NCI-H128 (cell line): ENCODE data around the gene RERE.
A peak's percentile ranks its signal among the peaks of the same experiment; 100 is the strongest.
"Not testable (repeated sequence)": the region's sequence is repeated elsewhere in the genome, so short reads cannot be mapped to it uniquely, and the experiment has no call there.

Experiments used
- DNase-seq: peaks from one replicate; lab custom pipeline; 2025; ENCODE audit not compliant: unreplicated experiment; lab: John Stamatoyannopoulos, UW

The RERE gene

DNA sequence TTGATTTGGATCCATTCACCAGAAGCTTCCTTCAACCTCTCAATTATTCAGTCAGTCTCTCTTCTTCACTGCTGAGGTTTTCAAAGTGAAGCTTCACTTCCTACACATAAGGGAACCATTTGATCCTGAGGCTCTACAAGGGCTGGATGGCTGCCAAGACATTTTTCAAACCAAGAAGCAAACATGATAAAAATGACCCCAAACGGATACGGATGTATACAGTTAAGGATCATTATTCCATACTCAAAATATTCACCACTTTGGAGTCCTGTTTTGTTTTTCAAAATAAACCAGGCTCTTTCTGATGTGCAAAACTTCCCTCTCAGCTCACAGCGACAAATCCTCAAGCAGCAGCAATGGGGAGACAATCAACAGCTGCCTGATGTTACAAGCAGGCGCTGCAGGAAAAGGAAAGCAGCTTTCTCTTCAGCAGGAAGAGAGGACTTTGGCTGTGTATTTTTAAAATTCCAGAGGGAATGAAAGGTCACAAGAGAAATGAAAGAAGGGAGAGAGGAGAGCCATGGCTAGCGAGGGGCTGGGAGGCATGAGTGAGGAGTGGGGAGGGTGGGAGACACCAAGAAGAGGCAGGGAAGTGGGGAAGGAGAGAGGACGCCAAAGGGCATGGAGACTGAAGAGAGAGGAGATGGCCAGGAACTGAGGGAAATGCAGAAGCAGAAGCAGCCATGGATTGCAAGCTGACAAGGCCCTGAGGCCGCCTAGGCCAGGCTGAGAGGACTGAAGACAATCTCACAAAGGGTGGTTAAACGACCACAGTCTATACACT is 354.1 kb downstream of the RERE start:
- no peak for DNase-seq

DNA sequence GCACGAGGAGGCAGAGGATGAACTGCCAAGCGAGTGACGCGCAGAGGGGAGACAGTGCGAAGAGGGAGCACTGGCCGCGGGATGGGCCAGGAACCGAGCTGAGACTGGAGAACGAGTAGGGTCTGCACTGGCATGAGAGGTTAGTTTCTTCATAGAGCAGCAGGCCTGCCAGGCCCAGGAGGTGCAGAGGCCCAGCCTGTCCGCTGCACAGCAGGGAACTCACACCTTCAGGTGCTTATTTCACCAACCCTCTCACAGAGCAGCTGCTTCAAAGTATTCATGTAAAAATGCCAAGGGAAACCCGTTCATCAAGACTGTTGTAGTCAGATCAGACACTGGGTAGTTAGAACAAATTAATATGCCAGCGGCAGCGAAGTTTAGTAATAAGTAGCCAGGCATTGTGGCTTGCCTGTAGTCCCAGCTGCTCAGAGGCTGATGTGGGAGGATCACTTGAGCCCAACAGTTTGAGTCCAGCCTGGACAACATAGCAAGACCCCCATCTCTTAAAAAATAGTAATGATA is 355.0 kb downstream of the RERE start:
- no peak for DNase-seq

DNA sequence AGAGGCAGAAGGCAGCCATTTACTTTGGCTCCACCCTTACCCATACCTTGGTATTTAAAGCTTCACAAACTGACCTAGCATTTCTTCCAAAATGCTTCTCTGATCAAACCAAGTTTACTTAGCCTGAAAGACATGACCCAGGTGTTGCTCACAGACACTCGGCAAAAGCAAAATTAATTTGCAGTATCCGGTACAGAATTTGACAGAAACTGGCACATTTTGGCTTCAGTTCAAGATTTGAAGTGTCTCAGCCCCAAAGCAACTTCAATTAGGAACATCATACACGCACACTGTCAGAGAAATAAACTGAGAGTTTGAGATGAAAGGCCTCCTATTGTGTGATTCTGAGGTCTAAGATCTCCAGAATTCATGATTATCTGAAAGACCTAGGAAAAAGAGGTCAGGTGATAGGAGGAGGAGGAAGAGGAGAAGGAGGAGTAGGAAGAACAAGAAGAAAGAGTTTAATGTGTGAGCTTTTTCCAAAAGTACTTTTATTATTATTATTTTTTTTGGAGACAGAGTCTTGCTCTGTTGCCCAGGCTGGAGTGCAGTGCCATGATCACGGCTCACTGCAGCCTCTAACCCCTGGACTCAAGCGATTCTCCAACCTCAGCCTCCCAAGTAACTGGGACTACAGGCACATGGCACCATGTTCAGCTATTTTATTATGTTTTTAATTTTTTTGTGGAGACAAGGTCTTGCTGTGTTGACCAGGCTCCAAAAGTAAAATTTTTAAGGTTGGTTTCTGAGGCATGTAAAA is 355.9 kb downstream of the RERE start:
- DNase-seq, result no peak

DNA sequence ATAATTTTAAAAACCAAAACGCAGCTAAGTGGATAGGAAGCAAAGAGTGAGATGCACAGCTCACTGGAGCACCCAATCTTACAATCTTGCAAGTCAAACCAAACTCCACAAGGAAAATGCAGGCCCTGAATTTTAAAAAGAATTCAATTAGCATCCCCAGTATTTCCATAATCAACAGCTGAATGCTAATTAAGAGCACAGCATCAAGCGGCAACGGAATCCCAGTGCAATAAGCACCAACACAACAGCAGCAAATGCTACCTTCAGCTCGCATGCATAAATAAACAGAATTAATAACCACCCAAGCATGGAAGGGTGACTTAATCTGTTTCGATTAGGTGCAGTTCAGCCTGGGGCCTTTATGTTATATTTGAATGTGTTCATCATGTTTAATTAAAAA is 356.7 kb downstream of the RERE start:
- DNase-seq, result no peak

DNA sequence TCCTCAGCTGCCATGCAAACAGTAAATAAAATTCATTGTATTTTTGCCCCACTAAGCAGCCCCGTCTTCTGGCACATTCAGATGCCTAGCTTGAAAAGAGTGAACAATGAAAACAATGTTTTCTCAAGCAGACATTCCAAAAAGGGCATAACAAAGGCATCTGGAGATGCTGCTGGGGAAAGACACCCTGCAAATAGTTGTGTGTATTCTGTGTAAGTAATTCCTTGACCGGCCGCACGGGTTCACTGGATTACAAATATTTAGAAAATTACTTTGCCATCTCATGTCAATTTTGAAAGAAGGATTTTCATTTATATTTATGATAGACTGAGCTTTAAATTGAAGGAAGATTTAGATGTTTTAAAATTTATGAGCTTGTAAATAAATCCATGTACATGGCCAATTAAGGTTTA is 357.3 kb downstream of the RERE start:
- DNase-seq, result no peak

DNA sequence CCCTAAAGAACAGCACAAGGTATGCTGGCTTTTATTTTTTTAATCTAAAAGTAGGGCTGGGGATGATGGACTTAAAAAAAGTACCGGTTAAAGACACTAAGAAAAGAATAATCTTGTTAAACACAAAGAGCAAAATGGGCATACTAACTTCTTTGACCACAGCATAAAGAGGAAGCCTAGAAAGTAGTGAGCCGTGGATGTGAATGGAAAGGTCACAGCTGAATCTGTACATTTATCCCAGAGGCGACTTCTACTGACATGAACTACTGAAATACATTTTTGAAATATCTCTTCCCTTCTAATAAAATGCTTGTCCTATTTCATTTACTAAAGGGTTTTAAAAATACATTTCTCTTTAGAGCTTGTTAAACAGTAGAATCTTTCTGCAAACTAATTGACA is 358.8 kb downstream of the RERE start:
- no peak for DNase-seq

DNA sequence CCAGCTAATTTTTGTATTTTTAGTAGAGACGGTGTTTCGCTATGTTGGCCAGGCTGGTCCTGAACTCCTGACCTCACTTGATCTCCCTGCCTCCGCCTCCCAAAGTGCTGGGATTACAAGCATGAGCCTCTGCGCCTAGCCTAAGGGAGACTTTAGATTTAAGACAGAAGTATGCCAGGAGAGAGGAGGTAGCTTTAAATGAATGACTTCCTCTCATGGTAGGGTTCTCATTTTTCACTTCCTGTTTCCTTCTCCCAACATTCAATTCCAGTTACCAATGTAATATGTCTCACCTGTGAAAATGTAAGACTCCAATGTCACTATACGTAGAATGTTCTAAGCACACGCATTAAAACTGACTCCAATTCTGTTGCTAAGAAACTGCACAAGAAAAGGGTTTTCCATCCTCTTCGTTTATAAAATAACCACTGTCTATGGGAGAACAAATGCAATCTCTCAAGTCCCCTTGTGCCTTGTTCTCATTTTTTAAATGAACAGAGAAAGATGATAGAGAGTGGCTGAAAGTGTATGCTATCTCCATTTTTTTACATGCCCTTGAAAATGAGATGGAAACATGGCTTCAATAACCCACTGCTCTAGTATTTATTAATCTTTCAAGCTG is 359.6 kb downstream of the RERE start:
- DNase-seq, result no peak

DNA sequence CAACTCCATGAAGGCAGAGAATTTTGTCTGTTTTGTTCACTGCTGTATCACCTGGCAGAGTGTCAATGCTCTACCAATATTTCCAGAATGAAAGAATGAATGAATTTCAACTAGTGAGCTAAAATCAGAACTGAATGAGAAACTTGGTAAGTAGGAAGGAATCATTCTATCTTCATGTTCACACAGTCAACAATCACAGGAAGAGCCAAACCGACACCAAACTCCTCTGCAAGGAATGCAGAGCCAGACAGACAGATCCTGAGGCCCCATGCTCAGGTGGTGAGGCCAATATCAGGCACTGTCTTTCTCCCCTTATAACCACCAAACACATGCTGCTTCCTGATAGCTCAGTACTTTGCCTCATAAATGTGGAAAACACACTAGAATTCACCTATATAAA is 360.4 kb downstream of the RERE start:
- DNase-seq, result no peak

DNA sequence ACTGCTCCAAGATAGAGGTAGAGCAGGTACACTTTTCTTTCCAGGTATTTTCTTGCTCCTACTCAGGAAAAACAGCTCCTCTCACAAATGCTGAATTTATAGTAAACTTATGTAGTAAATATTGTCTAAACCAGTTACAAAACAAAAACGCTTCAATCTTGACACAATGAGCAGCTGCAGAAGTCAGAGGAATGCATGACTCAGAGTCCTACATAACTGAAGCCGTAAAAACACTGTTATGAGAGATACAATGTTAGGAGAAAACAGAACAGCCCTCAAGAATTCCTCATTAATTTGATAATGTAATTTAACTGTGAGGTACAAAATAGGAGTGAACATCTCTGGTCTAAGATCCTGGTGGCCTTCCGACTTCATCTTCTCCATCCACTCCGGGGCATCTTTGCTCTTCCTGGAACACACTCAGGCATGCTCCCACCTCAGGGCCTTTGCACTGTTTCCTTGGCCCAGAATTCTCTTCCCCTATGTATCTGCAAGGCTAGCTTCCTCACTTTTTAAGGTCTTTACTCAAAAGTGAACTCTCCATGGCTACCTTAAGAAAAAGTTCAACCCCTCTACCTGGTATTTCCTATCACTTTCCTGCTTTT is 361.0 kb downstream of the RERE start:
- DNase-seq, result no peak

DNA sequence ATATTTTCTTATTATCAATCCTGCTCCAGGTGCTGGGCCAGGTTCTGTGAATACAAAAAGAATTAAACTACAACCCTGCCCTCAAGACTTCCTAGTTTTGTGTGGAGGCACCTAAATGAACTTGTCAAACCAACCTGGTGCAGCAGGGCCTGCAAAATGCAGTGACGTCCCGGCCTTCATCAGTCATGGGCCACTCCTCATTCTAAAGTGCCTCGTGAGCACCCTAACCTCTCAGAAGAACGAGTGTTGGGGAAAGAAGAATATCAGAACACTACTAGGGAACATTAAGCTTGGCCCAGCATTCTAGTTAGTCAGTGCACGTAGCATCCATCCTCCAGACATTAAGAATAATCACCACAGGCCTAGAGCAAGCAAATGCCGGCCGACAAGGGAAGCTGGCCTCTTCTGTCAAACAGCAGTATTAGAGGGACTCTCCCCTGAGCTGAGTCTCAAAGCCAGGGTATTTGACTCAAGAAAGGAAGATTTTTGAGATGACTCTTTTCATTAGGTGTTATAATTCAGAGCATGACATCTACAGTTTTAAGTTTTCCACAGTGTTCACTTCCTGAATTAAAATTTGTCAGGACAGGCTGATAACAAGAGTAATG is 361.6 kb downstream of the RERE start:
- no peak for DNase-seq

DNA sequence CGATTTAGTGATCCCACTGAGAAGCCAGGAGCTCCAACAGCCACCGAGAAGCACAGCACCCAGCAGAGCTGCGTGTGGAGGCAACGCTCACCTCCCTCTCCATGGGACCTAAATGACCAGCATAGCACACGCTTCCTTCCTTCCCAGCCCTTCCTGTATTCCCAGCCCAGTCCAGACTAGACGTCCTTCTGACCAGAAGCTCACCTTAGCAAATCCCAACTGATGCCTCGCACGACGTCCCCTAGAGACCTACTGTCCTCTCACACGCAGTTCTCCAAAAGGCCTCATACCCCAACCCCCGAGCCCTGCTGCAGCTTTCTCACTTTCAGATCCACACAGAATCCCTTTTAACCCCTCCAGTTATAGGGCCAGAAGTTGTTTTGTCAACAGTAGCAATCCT is 367.1 kb downstream of the RERE start:
- no peak for DNase-seq

DNA sequence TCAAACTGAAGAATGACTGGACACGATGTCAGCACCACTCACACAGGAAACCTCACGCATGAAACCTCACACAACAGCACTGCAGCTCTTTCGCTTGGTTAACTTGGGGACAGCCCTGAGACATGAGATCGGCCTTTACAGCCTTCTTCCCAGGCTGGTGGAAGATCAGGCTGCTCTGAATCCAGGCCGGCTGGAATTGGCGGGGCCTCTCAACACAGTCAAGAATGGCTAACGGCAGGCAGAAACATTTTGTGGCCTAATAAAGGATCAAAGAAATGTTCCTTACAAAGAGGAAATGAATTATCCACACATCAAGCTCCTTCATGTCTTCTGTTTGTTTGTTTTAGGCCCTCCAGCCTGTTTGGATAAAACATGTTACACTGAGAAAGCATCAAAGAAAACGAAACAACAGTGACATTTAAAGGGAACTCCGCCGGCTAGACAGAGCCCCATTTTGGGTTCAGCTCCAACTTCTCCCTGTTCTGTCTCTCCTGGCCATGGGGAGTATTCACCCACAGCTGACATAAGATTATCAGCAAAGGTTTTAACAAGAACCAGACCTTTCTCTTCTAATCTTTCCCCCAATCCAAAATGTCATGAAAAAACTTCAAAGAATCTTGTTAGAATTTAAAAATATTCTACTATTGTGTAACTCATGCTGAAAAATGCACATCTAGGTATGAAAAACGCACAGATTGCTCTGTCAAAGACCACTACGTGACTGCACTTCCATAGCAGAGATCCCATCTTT is 368.4 kb downstream of the RERE start:
- no peak for DNase-seq

DNA sequence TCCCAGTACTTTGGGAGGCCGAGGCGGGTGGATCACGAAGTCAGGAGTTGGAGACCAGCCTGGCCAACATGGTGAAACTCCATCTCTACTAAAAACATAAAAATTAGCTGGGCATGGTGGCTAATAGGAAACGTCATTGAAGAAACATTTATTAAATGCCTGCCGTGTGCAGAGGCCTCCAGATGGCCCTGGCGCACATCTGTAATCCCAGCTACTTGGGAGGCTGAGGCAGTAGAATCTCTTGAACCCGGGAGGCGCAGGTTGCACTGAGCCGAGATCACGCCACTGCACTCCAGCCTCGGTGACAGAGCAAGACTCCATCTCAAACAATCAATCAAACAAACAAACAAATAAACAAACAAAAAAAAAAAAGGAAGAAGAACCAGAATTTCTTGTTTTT is 368.9 kb downstream of the RERE start:
- not testable (repeated sequence) for DNase-seq

DNA sequence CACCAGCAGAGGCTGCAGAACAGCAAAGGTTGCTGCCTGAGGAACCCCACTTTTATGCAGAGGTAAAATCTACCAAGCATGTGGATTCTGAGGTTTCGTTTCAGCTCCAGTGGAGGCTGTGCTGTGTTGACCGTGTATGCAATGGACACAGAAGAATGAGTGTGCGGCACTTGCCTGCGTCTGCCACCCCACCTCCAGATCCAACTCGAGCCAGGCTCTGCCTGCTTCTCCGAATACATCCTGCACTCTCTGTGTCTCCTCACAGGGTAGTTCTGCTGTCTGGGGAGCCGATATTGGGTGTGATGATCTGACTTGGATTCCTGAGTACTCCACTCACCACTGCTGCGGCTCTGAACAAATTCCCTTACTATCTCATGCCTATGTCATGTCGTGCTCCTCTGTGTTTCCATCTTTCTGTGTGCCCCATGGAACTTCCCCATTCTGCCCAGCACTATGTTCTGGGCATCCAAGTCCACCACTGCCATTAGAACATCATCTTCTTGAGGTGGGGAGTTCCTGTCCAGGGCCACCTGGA is 369.8 kb downstream of the RERE start:
- DNase-seq, result no peak

DNA sequence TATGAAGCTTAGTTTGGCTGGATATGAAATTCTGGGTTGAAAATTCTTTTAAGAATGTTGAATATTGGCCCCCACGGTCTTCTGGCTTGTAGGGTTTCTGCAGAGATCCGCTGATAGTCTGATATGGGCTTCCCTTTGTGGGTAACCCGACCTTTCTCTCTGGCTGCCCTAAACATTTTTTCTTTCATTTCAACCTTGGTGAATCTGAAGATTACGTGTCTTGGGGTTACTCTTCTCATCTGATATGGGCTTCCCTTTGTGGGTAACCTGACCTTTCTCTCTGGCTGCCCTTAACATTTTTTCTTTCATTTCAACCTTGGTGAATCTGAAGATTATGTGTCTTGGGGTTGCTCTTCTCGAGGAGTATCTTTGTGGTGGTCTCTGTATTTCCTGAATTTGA is 371.3 kb downstream of the RERE start:
- DNase-seq, result not testable (repeated sequence)

DNA sequence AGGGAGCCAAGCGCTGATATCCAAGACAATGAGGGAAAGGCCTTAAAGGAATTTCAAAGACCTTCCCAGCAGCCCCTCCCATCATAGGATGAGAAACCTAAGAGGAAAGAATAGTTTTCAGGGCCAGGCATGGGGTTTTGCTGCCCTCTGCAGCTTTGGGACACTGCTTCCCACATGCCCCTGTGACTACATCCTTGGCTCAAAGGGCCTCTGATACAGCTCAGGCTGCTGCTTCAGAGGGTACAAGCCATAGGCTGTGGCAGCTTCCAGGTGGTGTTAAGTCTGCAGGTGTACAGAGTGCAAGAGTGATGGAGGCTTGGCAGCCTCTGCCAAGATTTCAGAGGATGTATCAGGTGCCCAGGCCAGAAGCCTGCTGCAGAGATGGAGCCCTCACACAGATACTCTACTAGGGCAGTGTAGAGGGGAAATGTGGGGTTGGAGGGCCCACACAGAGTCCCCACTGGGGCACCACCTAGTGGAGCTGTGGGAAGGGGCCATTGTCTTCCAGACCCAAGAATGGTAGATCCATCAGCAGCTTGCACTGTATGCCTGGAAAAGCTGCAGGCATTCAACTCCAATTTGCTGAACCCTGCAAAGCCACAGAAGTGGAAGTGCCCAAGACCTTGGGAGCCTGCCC is 373.8 kb downstream of the RERE start:
- no peak for DNase-seq

DNA sequence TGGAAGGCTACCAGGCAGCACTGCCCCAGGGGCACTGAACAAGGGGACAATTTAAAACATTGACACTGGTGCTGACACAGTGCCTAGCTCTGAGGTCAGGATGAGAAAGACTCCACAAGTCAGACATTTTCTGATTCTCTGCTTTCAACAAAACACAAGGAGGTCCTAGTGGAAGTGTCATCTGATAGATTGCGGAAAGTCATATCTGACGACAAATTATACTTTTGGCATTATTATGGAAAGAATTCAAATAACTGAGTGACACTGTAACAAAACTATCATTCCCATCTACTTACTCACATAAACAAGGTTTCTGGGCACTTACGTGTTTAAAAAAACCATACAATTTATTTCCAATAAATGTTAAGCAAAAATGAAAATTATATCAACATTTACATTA is 376.0 kb downstream of the RERE start:
- no peak for DNase-seq

DNA sequence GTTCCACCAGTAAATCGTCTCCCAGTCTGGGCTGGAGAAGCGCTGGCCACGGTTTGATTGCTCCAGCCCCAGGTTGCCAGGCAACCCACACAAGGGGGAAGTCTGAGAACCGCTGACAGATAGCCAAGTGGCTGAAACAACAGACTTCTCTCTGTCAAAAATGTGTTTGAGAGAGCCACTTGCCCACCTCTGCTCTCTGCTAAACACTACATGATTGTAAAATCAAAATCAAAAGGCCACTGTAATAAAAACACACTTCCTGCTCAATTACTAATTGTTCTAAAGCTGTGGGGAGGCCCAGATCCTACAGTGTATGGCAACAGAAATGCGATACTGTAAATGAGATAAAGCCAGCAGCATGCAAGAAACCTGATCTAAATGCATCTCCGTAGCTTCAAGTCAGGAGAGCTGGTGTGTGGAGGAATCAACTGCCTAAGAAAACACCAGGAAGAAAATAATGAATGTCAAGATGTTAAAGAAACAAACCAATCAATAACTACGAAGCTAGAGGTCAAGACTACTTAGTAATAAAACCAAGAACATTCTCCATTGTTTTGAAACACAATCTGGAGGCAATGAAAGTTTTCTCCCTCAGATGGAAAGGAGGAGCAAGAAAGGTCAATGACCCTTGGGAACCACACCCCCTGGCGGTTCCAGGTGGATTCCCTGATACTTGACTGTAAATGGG is 378.3 kb downstream of the RERE start:
- DNase-seq, result peak; percentile 89

DNA sequence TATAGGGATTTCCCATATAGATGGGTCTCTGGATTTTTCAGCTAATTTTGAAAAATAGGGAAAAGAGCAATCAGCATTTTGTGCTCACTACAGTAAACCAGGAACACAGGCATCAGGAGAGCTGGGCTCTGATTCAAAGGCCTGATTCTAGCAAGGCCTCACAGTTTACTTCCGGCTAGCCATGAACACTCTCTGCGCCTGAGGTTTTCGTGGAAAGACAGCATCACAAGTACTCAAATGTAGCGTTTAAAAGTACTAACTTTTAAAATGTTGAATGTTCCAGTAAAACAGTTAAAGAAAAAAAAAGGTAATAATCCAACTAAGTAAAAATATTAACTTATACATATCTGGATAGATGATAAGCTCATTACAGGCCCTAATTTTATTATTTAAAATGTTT is 379.0 kb downstream of the RERE start:
- DNase-seq, result no peak
